Neural progenitor cell (in vitro differentiated cells): Measurements from ENCODE around the gene UBR2. TPM values are rescaled to one million over a fixed set of nuclear protein-coding genes. Genes with fewer than 3 reads are reported as not detected.
"Not testable (repeated sequence)": the region's sequence is repeated elsewhere in the genome, so short reads cannot be mapped to it uniquely, and the experiment has no call there.

Experiments
- DNase-seq: peaks from one replicate; pipeline ENCODE4 v3.0.0-alpha.2; 2016; ENCODE audit warnings: low spot score
- H2AFZ ChIP-seq: fragments of 200-600 bp; sonication (generic); replicated peaks from 2 replicates; pipeline ENCODE4 v1.6.1; 2016; ENCODE audit warnings: antibody characterized with exemption
- H3F3A ChIP-seq: fragments of 200-600 bp; sonication (generic); 2 replicates; pipeline ENCODE4 v1.6.1; 2016; ENCODE audit warnings: antibody characterized with exemption, low read depth
- H3K27ac ChIP-seq: fragments of 200-600 bp; sonication (generic); 2 replicates; pipeline ENCODE4 v1.5.1; 2016; ENCODE audit warnings: mild to moderate bottlenecking
- H3K27me3 ChIP-seq: fragments of 200-600 bp; sonication (generic); 2 replicates; pipeline ENCODE4 v1.6.1; 2016; ENCODE audit warnings: mild to moderate bottlenecking, moderate library complexity
- H3K36me3 ChIP-seq: fragments of 200-600 bp; sonication (generic); 2 replicates; pipeline ENCODE4 v1.5.1; 2016
- H3K4me1 ChIP-seq: fragments of 200-600 bp; sonication (generic); 2 replicates; pipeline ENCODE4 v1.6.1; 2016; ENCODE audit warnings: mixed run types
- H3K4me2 ChIP-seq: fragments of 200-600 bp; sonication (generic); 2 replicates; pipeline ENCODE4 v1.6.1; 2016
- H3K4me3 ChIP-seq: fragments of 200-600 bp; sonication (generic); 2 replicates; pipeline ENCODE4 v1.5.1; 2016
- H3K79me2 ChIP-seq: fragments of 200-600 bp; sonication (generic); 2 replicates; pipeline ENCODE4 v1.6.1; 2016; ENCODE audit warnings: low read depth
- H3K9ac ChIP-seq: fragments of 200-600 bp; sonication (generic); 2 replicates; pipeline ENCODE4 v1.6.1; 2016
- H3K9me3 ChIP-seq: fragments of 200-600 bp; sonication (generic); 2 replicates; pipeline ENCODE4 v1.5.1; 2016; ENCODE audit warnings: low read depth
- H4K20me1 ChIP-seq: fragments of 200-600 bp; sonication (generic); 2 replicates; pipeline ENCODE4 v1.6.1; 2016; ENCODE audit warnings: low read depth
- H3K27ac Mint-ChIP-seq: 3 replicates; pipeline ENCODE4 v1.8.0; 2021; ENCODE audit warnings: mixed read lengths
- H3K27me3 Mint-ChIP-seq: 2 replicates; pipeline ENCODE4 v1.8.0; 2022; ENCODE audit warnings: low read depth, mild to moderate bottlenecking, inconsistent platforms, moderate library complexity, mixed read lengths; ENCODE audit not compliant: insufficient read depth
- H3K36me3 Mint-ChIP-seq: 3 replicates; pipeline ENCODE4 v1.8.0; 2021; ENCODE audit warnings: mixed read lengths
- H3K4me1 Mint-ChIP-seq: 3 replicates; pipeline ENCODE4 v1.8.0; 2021; ENCODE audit warnings: mixed read lengths
- H3K4me3 Mint-ChIP-seq: 3 replicates; pipeline ENCODE4 v1.8.0; 2021; ENCODE audit warnings: mild to moderate bottlenecking, moderate library complexity, mixed read lengths
- H3K9me3 Mint-ChIP-seq: 3 replicates; pipeline ENCODE4 v1.8.0; 2020; ENCODE audit warnings: mixed read lengths
- CTCF ChIP-seq: fragments of 200-600 bp; sonication (generic); IDR thresholded peaks from 2 replicates; pipeline ENCODE4 v1.5.1; 2017; ENCODE audit warnings: antibody characterized with exemption, mild to moderate bottlenecking
- EZH2 ChIP-seq: fragments of 200-600 bp; sonication (generic); IDR thresholded peaks from 2 replicates; pipeline ENCODE4 v1.6.1; 2017; ENCODE audit warnings: antibody characterized with exemption, mild to moderate bottlenecking, moderate library complexity
- EZH2phosphoT487 ChIP-seq: fragments of 200-600 bp; sonication (generic); IDR thresholded peaks from 2 replicates; pipeline ENCODE4 v1.6.1; 2017; ENCODE audit warnings: antibody characterized with exemption
- total RNA-seq: library from RNA; depleted of rRNA; stranded (reverse); fragments of >200 nt; gene quantifications from 2 replicates; pipeline ENCODE4 v1.2.3, GENCODE V29; 2015; ENCODE audit warnings: low replicate concordance

Gene UBR2
- total RNA-seq, 1 donor from 2014 or later = 34.7 TPM

- Histone ChIP-seq H3K79me2 (no peaks in the 10 kb centered on the region), H3F3A (peaks cover 20% of the 10 kb centered on the region), H3K4me3 (no peak overlapping the region), H2AFZ (no peak overlapping the region), H3K9me3 (no peaks in the 10 kb centered on the region), H4K20me1 (no peaks in the 10 kb centered on the region), H3K4me2 (no peak overlapping the region), H3K36me3 (peaks cover 24% of the 10 kb centered on the region), H3K4me1 (no peaks in the 10 kb centered on the region), H3K9ac (no peak overlapping the region), H3K27ac (no peak overlapping the region), H3K27me3 (no peaks in the 10 kb centered on the region)
- TF ChIP-seq CTCF (no peak), EZH2phosphoT487 (no peak), EZH2 (no peak)
- Mint-ChIP-seq H3K4me1 (no peaks in the 10 kb centered on the region), H3K4me3 (no peak overlapping the region), H3K27ac (no peak overlapping the region), H3K36me3 (peaks cover 9% of the 10 kb centered on the region), H3K27me3 (no peaks in the 10 kb centered on the region), H3K9me3 (no peaks in the 10 kb centered on the region)
- DNase-seq = no peak
These were observed 96.0 kb downstream of the UBR2 start for GRCh38 chr6:42659806-42660205.

- H3K27me3 ChIP-seq = no peaks in the 10 kb centered on the region
- H3K36me3 ChIP-seq = peaks cover 23% of the 10 kb centered on the region
- no peak overlapping the region for H2AFZ ChIP-seq
- H3K9ac ChIP-seq = no peak overlapping the region
- Mint-ChIP-seq H3K4me1 (no peaks in the 10 kb centered on the region), H3K9me3 (no peaks in the 10 kb centered on the region), H3K27me3 (no peaks in the 10 kb centered on the region), H3K36me3 (peaks cover 11% of the 10 kb centered on the region), H3K4me3 (no peak overlapping the region), H3K27ac (no peak overlapping the region)
- no peaks in the 10 kb centered on the region for H3K4me1 ChIP-seq
- TF ChIP-seq EZH2phosphoT487 (no peak), CTCF (peak; percentile 97), EZH2 (no peak)
- DNase-seq = peak; percentile 79
- no peak overlapping the region for H3K4me2 ChIP-seq
- H3K79me2 ChIP-seq = no peaks in the 10 kb centered on the region
- H4K20me1 ChIP-seq = no peaks in the 10 kb centered on the region
- H3K4me3 ChIP-seq = no peak overlapping the region
- H3F3A ChIP-seq = peaks cover 20% of the 10 kb centered on the region
- no peaks in the 10 kb centered on the region for H3K9me3 ChIP-seq
- no peak overlapping the region for H3K27ac ChIP-seq
These were observed 97.8 kb downstream of the UBR2 start for GRCh38 chr6:42661540-42662153.

GRCh38 chr6:42664718-42665117 is 100.9 kb downstream of the UBR2 start:
- Histone ChIP-seq H2AFZ (no peak overlapping the region), H3K9me3 (no peaks in the 10 kb centered on the region), H3K4me1 (no peaks in the 10 kb centered on the region), H3K4me2 (no peak overlapping the region), H3K27me3 (no peaks in the 10 kb centered on the region), H4K20me1 (no peaks in the 10 kb centered on the region), H3K4me3 (no peak overlapping the region), H3K9ac (no peak overlapping the region), H3K36me3 (peaks cover 14% of the 10 kb centered on the region), H3K27ac (no peak overlapping the region), H3F3A (peaks cover 16% of the 10 kb centered on the region), H3K79me2 (no peaks in the 10 kb centered on the region)
- TF ChIP-seq EZH2phosphoT487 (no peak), CTCF (no peak), EZH2 (no peak)
- peaks cover 11% of the 10 kb centered on the region for H3K36me3 Mint-ChIP-seq
- no peak overlapping the region for H3K27ac Mint-ChIP-seq
- H3K27me3 Mint-ChIP-seq = no peaks in the 10 kb centered on the region
- H3K4me3 Mint-ChIP-seq = no peak overlapping the region
- H3K9me3 Mint-ChIP-seq = no peaks in the 10 kb centered on the region
- H3K4me1 Mint-ChIP-seq = no peaks in the 10 kb centered on the region
- no peak for DNase-seq

GRCh38 chr6:42674368-42674767 is 110.5 kb downstream of the UBR2 start:
- not testable (repeated sequence) for H3K4me1 ChIP-seq, H3K27ac ChIP-seq, H3K27ac Mint-ChIP-seq, H4K20me1 ChIP-seq, H3K4me3 Mint-ChIP-seq, H3K9me3 Mint-ChIP-seq, H3K9ac ChIP-seq, H2AFZ ChIP-seq, H3K4me2 ChIP-seq, DNase-seq, H3K4me3 ChIP-seq, H3F3A ChIP-seq, H3K79me2 ChIP-seq, H3K27me3 ChIP-seq, H3K9me3 ChIP-seq, H3K27me3 Mint-ChIP-seq, H3K4me1 Mint-ChIP-seq
- H3K36me3 ChIP-seq = peaks cover 22% of the 10 kb centered on the region
- H3K36me3 Mint-ChIP-seq = peaks cover 27% of the 10 kb centered on the region
